ENCODE results near the gene CCR8. TPM values are rescaled to one million over a fixed set of nuclear protein-coding genes. Genes with fewer than 3 reads are reported as not detected.

CCR8 gene, protein sequence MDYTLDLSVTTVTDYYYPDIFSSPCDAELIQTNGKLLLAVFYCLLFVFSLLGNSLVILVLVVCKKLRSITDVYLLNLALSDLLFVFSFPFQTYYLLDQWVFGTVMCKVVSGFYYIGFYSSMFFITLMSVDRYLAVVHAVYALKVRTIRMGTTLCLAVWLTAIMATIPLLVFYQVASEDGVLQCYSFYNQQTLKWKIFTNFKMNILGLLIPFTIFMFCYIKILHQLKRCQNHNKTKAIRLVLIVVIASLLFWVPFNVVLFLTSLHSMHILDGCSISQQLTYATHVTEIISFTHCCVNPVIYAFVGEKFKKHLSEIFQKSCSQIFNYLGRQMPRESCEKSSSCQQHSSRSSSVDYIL
- not detected in 2 replicates for total RNA-seq (2014; rRNA removed)
- not detected for Bru-seq, nascent RNA
- BruChase-seq, experiment 1, labeled RNA remaining after a 6-hour chase: not detected
- BruChase-seq, experiment 2, labeled RNA remaining after a 2-hour chase: not detected
- long read RNA-seq: 0 reads

DNA sequence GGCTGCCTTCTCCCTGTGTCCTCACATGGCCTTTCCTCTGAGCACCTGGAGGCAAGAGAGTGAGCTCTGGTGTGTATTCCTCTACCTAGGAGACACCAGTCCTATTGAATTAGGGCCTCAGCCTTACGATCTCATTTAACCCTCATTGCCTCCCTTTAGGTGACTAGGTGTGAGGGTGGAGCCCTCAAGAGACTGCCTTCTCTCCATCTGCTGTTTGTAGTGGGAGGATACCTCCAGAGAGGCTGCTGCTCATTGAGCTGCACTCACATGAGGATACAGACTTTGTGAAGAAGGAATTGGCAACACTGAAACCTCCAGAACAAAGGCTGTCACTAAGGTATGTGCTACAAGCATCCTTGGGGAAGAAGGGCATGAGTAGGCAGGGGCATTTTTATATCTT, at the start of gene CCR8:
Gene CCR8 (plus strand): TSS at position 217 of the 400 bp plus-strand sequence. CDS start 2,623 bp downstream, outside the sequence.
- Histone ChIP-seq H3K9me2 (replicated peaks; ENCODE audit: low read length) (0 out of 2 replicates have a peak, but pooled peaks cover 5% of the 10 kb centered on the region), H3K4me3 (ENCODE audit: low read length) (no peak within 1 kb of the TSS), H3K4me2 (ENCODE audit: low read length) (no peak within 1 kb of the TSS), H3K79me2 (ENCODE audit: low read length) (no peaks in the 10 kb centered on the region), H3K4me1 (ENCODE audit: insufficient read depth, low read length) (no peaks in the 10 kb centered on the region), H3K9me3 (ENCODE audit: low read length) (no peaks in the 10 kb centered on the region), H3K9ac (ENCODE audit: low read length) (no peak within 1 kb of the TSS), H4K20me1 (ENCODE audit: low read length) (no peaks in the 10 kb centered on the region), H3K27ac (ENCODE audit: low read length) (no peak within 1 kb of the TSS), H3K27me3 (ENCODE audit: low read length) (peaks cover 33% of the 10 kb centered on the region; the same call in 1 of the 2 replicates), H3K36me3 (ENCODE audit: low read depth, low read length) (no peaks in the 10 kb centered on the region), H3F3A (ENCODE audit: low read length, unreplicated experiment) (no peaks in the 10 kb centered on the region), H2AFZ (ENCODE audit: low read length) (no peak within 1 kb of the TSS)
- intact Hi-C loops (cut with micrococcal nuclease): no loop called here
- DNase-seq (no peak), ATAC-seq (no peak)
- CTCF ChIA-PET: no interaction called here
- no TSS peak for BruUV-seq (replicated peaks)
- POLR2A ChIA-PET (ENCODE audit: unreplicated experiment): no interaction called here
- TF ChIP-seq EZH2 (IDR thresholded peaks at IDR 0.05; ENCODE audit: low read length, unreplicated experiment) (no peak), EZH2phosphoT487 (IDR thresholded peaks at IDR 0.05; ENCODE audit: borderline replicate concordance, low read length) (no peak)
- TF ChIP-seq, protein P1, sequence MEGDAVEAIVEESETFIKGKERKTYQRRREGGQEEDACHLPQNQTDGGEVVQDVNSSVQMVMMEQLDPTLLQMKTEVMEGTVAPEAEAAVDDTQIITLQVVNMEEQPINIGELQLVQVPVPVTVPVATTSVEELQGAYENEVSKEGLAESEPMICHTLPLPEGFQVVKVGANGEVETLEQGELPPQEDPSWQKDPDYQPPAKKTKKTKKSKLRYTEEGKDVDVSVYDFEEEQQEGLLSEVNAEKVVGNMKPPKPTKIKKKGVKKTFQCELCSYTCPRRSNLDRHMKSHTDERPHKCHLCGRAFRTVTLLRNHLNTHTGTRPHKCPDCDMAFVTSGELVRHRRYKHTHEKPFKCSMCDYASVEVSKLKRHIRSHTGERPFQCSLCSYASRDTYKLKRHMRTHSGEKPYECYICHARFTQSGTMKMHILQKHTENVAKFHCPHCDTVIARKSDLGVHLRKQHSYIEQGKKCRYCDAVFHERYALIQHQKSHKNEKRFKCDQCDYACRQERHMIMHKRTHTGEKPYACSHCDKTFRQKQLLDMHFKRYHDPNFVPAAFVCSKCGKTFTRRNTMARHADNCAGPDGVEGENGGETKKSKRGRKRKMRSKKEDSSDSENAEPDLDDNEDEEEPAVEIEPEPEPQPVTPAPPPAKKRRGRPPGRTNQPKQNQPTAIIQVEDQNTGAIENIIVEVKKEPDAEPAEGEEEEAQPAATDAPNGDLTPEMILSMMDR (conservative IDR thresholded peaks at IDR 0.05; ENCODE audit: low read depth, low read length): no peak

- H2AFZ ChIP-seq (ENCODE audit: low read length): no peak within 1 kb of the TSS
- POLR2A ChIA-PET (ENCODE audit: unreplicated experiment): interaction anchor here (0.6 kb wide), 1 partner anchor 83 kb away, joined by 7 read pairs; no protein-coding TSS in a partner anchor
- no peak within 1 kb of the TSS for H3K9ac ChIP-seq (ENCODE audit: low read length)
- intact Hi-C loops (cut with micrococcal nuclease): no loop called here
- no peaks in the 10 kb centered on the region for H3F3A ChIP-seq (ENCODE audit: low read length, unreplicated experiment)
- BruUV-seq (replicated peaks): no TSS peak
- H3K4me1 ChIP-seq (ENCODE audit: insufficient read depth, low read length): no peaks in the 10 kb centered on the region
- peaks cover 37% of the 10 kb centered on the region for H3K27me3 ChIP-seq (ENCODE audit: low read length)
- H4K20me1 ChIP-seq (ENCODE audit: low read length): no peaks in the 10 kb centered on the region
- ATAC-seq: no peak; the same call in 1 of the 2 replicates
- CTCF ChIA-PET: interaction anchor here (0.9 kb wide), 1 partner anchor 9 kb away, joined by 6 read pairs; no protein-coding TSS in a partner anchor
- H3K4me3 ChIP-seq (ENCODE audit: low read length): no peak within 1 kb of the TSS
- no peaks in the 10 kb centered on the region for H3K9me3 ChIP-seq (ENCODE audit: low read length)
- H3K36me3 ChIP-seq (ENCODE audit: low read depth, low read length): no peaks in the 10 kb centered on the region
- no peaks in the 10 kb centered on the region for H3K9me2 ChIP-seq (replicated peaks; ENCODE audit: low read length)
- TF ChIP-seq, protein P1 (conservative IDR thresholded peaks at IDR 0.05; ENCODE audit: low read depth, low read length): no peak
- TF ChIP-seq EZH2phosphoT487 (IDR thresholded peaks at IDR 0.05; ENCODE audit: borderline replicate concordance, low read length): no peak
- TF ChIP-seq EZH2 (IDR thresholded peaks at IDR 0.05; ENCODE audit: low read length, unreplicated experiment): no peak
- no peak within 1 kb of the TSS for H3K4me2 ChIP-seq (ENCODE audit: low read length)
- H3K27ac ChIP-seq (ENCODE audit: low read length): no peak within 1 kb of the TSS
- no peak for DNase-seq
- H3K79me2 ChIP-seq (ENCODE audit: low read length): no peaks in the 10 kb centered on the region
These were observed 49.6 kb upstream of the CCR8 start, which contains the start of gene CX3CR1 for GRCh38 chr3:39279745-39280517. TSS of gene CX3CR1 (minus strand) at chr3:39280036. CDS start at chr3:39266509, 13,527 bp downstream.

Measured in PC-3 (cell line).